GM12865 (cell line): ENCODE data around the gene KLK6.
A peak's percentile ranks its signal among the peaks of the same experiment; 100 is the strongest.

ENCODE experiments used
- DNase-seq: peaks from one replicate; pipeline ENCODE4 v3.0.0; 2010; ENCODE audit warnings: low read depth
- H3K4me3 ChIP-seq: 2 replicates; pipeline ENCODE4 v1.5.1; 2011; ENCODE audit warnings: mild to moderate bottlenecking, low read depth, low read length, control low read depth
- CTCF ChIP-seq: IDR thresholded peaks from 2 replicates; pipeline ENCODE4 v1.5.1; 2011; ENCODE audit warnings: low read length, control low read depth, low read depth, inconsistent platforms; ENCODE audit not compliant: insufficient read depth; ENCODE audit errors: missing control alignments

Gene KLK6

DNA sequence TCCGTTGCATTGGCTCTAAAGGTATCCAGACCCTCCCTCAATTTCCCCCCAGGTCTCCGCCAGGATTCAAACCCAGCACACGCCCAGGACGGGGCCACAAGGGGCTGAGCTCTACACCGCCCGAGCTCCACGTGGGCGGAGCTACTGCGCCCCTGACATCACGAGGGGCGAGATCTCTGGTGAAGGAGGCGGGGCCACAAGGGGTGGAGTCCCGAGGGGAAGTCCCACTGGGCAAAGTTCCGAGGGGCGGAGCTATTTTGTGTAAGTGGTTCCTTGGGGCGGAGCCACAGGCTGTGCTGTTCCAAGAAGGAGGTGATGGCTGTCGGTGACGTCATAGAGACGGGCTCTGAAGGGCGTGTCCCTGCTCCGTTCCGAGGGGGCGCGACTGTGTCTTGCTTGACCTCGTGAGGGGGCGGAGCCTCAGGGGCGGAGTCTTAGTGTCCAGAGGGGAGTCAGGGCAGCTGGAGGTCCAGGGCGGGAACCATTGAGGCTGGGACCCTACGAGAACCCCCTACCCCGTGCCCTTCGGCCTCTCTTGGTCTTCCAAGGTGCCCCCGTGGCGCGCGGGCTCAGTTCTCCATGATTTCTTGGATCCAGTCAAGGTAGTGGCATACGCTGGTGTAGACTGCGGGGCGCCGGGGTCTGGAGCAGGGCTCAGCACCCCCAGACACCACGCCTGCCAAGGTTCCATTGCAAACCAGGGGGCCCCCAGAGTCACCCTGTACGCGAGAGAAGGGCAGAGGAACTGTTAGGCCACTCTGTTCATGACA, 33.3 kb upstream of the KLK6 start:
- TF ChIP-seq CTCF: no peak
- no peak overlapping the region for H3K4me3 ChIP-seq
- DNase-seq: peak; percentile 45

DNA sequence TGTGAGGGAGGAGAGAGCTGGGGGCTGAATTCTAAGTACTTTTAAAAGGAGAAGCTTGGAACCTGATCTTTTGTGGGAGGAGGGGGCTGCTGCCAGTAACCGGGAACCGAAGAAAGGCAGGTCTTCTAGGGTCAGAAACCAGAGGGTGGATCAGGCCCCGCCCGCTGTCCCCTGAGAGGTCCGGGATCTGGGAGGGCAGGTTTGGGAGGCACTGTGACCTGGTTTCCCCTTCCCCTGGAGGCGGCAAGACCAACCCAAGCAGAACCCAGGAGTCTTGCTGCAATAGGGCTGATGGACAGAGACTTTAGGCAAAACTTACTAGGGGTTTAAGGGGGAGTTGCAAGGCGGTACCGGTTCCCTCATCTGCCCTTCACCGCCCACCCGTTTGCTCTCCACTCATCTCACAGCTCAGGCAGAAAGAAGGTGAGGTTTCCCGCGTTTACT, 32.7 kb upstream of the KLK6 start:
- DNase-seq: no peak
- TF ChIP-seq CTCF: no peak
- H3K4me3 ChIP-seq: no peak overlapping the region

GRCh38 chr19:51001515-51001914, 32.1 kb upstream of the KLK6 start, which contains the start of gene KLK8:
Gene KLK8 (minus strand): TSS chr19:51001604. CDS start chr19:51001167, 437 bp downstream.
- no peak within 1 kb of the TSS for H3K4me3 ChIP-seq
- TF ChIP-seq CTCF: no peak

GRCh38 chr19:51000981-51001380, 31.6 kb upstream of the KLK6 start:
- TF ChIP-seq CTCF: no peak
- no peak for DNase-seq
- H3K4me3 ChIP-seq: no peak overlapping the region

More at GRCh38 chr19:51001515-51001914, 32.1 kb upstream of the KLK6 start, which contains the start of gene KLK8:
- DNase-seq: no peak

DNA sequence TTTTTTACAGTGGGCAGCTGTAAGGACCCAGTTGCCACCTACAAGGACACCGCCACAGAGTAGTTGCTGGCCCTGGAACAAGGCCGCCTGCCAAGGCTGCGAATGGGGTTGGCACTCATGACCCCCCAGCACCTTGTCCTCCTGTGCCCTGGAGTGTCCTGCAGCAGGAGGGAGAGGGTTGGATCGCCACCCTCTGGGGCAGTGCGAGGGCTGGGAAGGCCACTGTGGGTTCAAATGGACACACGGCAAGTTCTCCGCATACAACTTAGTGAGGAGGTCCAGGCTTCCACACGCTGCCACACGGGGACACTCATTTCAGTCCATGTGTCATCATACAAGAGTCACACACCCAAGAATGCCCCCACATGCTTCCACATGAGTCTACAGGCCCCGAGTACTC, 31.0 kb upstream of the KLK6 start:
- no peak for TF ChIP-seq CTCF
- no peak for DNase-seq
- no peak overlapping the region for H3K4me3 ChIP-seq

- H3K4me3 ChIP-seq: no peak overlapping the region
- DNase-seq: no peak
- no peak for TF ChIP-seq CTCF
Measured at GRCh38 chr19:50998686-50999085, 29.3 kb upstream of the KLK6 start.

DNA sequence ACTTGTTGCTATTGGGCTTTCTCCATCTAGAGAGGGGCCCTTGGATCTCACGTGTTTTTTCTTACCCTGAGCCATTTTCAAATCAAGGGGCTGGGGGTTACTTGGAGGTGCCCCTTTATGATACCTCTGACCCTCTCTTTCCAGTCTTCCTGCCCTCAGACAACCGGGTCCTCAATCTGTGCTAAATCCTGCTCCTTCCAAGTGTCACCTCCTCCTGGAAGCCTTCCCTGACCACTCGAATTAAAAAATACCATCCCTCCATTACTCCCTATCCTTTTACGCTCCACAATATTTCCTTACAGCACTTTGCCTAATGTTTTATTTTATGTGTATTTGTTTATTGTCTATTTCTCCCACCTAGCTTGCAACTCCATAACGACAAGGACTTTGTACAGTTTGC, 28.7 kb upstream of the KLK6 start:
- TF ChIP-seq CTCF: no peak
- no peak for DNase-seq
- no peak overlapping the region for H3K4me3 ChIP-seq
